Activated T-cell treated with anti-CD3 and anti-CD28 coated beads for 4 hours (primary cell): Measurements from ENCODE around the gene TCF7L2.

Experiments
- DNase-seq: peaks from one replicate; pipeline ENCODE4 v3.0.0-alpha.2; 2020

The TCF7L2 gene

GRCh38 chr10:113207924-113208323 is 257.9 kb downstream of the TCF7L2 start:
- no peak for DNase-seq

- no peak for DNase-seq
These were observed 263.0 kb downstream of the TCF7L2 start for GRCh38 chr10:113213035-113213434.

- no peak for DNase-seq
These were observed 264.3 kb downstream of the TCF7L2 start for GRCh38 chr10:113214331-113214730.

- no peak for DNase-seq
These were observed 266.1 kb downstream of the TCF7L2 start for GRCh38 chr10:113216102-113216501.
